ENCODE measurements around the gene CYSLTR1.
"Not testable (repeated sequence)": the region's sequence is repeated elsewhere in the genome, so short reads cannot be mapped to it uniquely, and the experiment has no call there.

CYSLTR1 gene

GRCh38 chrX:78316265-78316664 is 11.1 kb downstream of the CYSLTR1 start:
- no peak for DNase-seq (ENCODE audit: low read depth)
- no peak overlapping the region for H3K4me3 ChIP-seq (replicated peaks; ENCODE audit: low read depth, low read length)
- no peak for TF ChIP-seq CTCF (IDR thresholded peaks at IDR 0.05; ENCODE audit: low read length, missing control alignments)

DNA sequence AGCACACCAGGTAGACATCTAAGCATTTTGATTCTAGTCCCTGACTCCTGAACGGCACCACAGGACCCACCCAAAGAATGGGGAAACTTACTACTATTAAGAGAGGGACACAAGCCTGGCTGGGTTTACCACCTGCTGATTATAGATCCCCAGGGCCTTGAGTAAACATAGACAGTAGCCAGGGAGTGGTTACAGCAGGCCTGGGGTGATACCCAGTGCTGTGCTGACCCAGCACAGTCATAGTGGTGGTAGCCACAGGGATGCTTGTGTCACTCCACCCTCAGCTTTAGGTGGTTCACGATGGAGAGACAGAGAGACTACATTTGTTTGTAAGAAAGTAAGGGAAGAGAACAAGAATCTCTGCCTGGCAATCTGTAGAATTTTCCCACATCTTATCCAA is 11.7 kb downstream of the CYSLTR1 start:
- DNase-seq (ENCODE audit: low read depth) = no peak
- no peak for TF ChIP-seq CTCF (IDR thresholded peaks at IDR 0.05; ENCODE audit: low read length, missing control alignments)
- no peak overlapping the region for H3K4me3 ChIP-seq (replicated peaks; ENCODE audit: low read depth, low read length)

DNA sequence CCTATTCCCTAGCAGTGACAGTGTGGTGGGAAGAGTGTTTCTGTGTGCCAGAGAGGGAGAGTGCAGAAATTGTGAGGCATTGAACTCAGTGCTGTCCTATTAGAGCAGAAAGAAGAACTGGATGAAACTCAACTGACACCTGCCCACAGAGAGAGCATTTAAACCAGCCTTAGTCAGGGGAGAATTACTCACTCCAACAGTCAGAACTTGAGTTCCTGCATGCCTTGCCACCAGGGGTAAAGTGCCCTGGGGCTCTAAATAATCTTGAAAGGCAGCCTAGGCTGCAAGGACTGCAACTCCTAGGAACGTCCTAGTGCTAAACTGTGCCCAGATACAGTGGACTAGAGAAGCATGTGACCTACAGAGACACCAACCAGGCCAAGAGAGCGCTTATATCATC is 12.8 kb downstream of the CYSLTR1 start:
- no peak for DNase-seq (ENCODE audit: low read depth)
- TF ChIP-seq CTCF (IDR thresholded peaks at IDR 0.05; ENCODE audit: low read length, missing control alignments) = no peak

GRCh38 chrX:78313526-78313925 is 13.9 kb downstream of the CYSLTR1 start:
- no peak overlapping the region for H3K4me3 ChIP-seq (replicated peaks; ENCODE audit: low read depth, low read length)
- TF ChIP-seq CTCF (IDR thresholded peaks at IDR 0.05; ENCODE audit: low read length, missing control alignments) = no peak
- DNase-seq (ENCODE audit: low read depth) = no peak

More for the DNA sequence above, 12.8 kb downstream of the CYSLTR1 start:
- no peak overlapping the region for H3K4me3 ChIP-seq (replicated peaks; ENCODE audit: low read depth, low read length)

GRCh38 chrX:78307665-78308064 is 19.7 kb downstream of the CYSLTR1 start:
- no peak overlapping the region for H3K4me3 ChIP-seq (replicated peaks; ENCODE audit: low read depth, low read length)
- no peak for TF ChIP-seq CTCF (IDR thresholded peaks at IDR 0.05; ENCODE audit: low read length, missing control alignments)
- DNase-seq (ENCODE audit: low read depth) = no peak

DNA sequence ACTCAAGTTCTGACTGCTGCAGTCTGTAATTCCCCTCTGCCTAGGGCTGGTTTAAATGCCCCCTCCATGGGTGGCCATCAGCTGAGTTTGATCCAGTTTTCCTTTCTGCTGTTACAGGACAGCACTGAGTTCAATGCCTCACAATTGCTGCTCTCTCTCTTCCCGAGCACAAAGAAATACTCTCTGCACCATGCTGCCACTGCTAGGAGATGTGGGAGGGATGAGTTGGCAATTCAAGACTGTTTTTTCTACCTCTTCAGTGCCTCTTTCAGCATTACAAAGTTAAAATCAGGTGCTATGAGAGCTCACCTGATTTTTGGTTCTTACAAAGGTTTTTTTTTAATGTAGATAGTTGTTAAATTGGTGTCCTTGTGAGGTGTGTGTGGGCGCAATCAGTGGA is 24.3 kb downstream of the CYSLTR1 start:
- H3K4me3 ChIP-seq (replicated peaks; ENCODE audit: low read depth, low read length) = no peak overlapping the region
- no peak for DNase-seq (ENCODE audit: low read depth)
- no peak for TF ChIP-seq CTCF (IDR thresholded peaks at IDR 0.05; ENCODE audit: low read length, missing control alignments)

DNA sequence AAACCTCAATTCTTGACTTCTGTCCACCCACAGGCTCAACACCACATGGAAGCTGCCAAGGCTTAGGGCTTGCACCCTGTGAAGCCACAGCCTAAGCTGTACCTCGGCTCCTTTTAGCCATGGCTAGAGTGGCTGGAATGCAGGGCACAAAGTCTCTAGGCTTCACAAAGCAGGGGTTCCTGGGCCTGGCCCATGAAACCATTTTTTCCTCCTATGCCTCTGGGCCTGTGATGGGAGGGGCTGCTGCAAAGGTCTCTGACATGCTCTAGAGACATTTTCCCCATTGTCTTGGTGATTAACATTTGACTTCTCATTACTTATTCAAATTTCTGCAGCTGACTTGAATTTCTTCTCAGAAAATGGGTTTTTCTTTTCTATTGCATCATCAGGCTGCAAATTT is 26.5 kb downstream of the CYSLTR1 start:
- not testable (repeated sequence) for DNase-seq (ENCODE audit: low read depth); H3K4me3 ChIP-seq (replicated peaks; ENCODE audit: low read depth, low read length)

- no peak for TF ChIP-seq CTCF (IDR thresholded peaks at IDR 0.05; ENCODE audit: low read length, missing control alignments)
- no peak for DNase-seq (ENCODE audit: low read depth)
- no peak overlapping the region for H3K4me3 ChIP-seq (replicated peaks; ENCODE audit: low read depth, low read length)
Measured at GRCh38 chrX:78283511-78283910, 43.9 kb downstream of the CYSLTR1 start.

All from fibroblast of pulmonary artery (primary cell).